A549 (cell line): ENCODE results near the gene DMRT1. TPM values are rescaled to one million over a fixed set of nuclear protein-coding genes. Genes with fewer than 3 reads are reported as not detected.

Experiments used
- ATAC-seq, 2 experiments: fragments of 200-7000 bp in 1 of 2; fragments of >200 bp in 1 of 2; cut with Nextera tagmentation in 1 of 2; cut with Tn5 transposase in 1 of 2; 3 replicates each; pipeline versions ENCODE4 v1.8.0 to v1.9.1; 2018 to 2020; ENCODE audit warnings: mild to moderate bottlenecking in 1 of 2, moderate library complexity in 1 of 2
- CTCF ChIA-PET: fragments of 300-600 bp; sonication (Branson Sonifier 250); formaldehyde crosslinking; extraction: SDS; loops from one replicate; lab custom pipeline; 2021; ENCODE audit warnings: antibody characterized with exemption, inconsistent platforms; lab: Yijun Ruan, JAX
- POLR2A ChIA-PET: fragments of 350-600 bp; formaldehyde crosslinking; extraction: SDS; loops from one replicate; lab custom pipeline; 2021; ENCODE audit warnings: antibody characterized with exemption, inconsistent platforms; lab: Yijun Ruan, JAX
- DNase-seq, 2 experiments: peaks; one replicate each; pipeline versions ENCODE4 v3.0.0 to v3.0.0-alpha.2; 2011 to 2016; ENCODE audit warnings: low read depth in 1 of 2, low spot score in 1 of 2
- FAIRE-seq: peaks from 2 replicates; lab custom pipeline; 2011; peaks lifted over from hg19 to GRCh38; lab: Jason Lieb, UNC
- H3K27ac ChIP-seq, 2 experiments: fragments of >200 bp; sonication (Bioruptor Twin); formaldehyde crosslinking; 3 replicates each; pipeline ENCODE4 v1.5.1; 2016 to 2017
- H3K4me1 ChIP-seq: fragments of >200 bp; sonication (Bioruptor Twin); formaldehyde crosslinking; 3 replicates; pipeline ENCODE4 v1.6.1; 2016
- H3K4me2 ChIP-seq: fragments of >200 bp; sonication (Bioruptor Twin); formaldehyde crosslinking; 3 replicates; pipeline ENCODE4 v1.6.1; 2016
- H3K4me3 ChIP-seq: fragments of >200 bp; sonication (Bioruptor Twin); formaldehyde crosslinking; 3 replicates; pipeline ENCODE4 v1.5.1; 2016
- H3K9me3 ChIP-seq: fragments of >200 bp; sonication (Bioruptor Twin); formaldehyde crosslinking; 3 replicates; pipeline ENCODE4 v1.6.1; 2016
- BHLHE40 ChIP-seq: IDR thresholded peaks from 2 replicates; pipeline ENCODE4 v1.6.1; 2012; ENCODE audit warnings: low read depth, low read length, inconsistent platforms
- CBX8 ChIP-seq: fragments of 200-600 bp; sonication (generic); IDR thresholded peaks from 2 replicates; pipeline ENCODE4 v1.6.1; 2016
- EHMT2 ChIP-seq: fragments of 200-600 bp; sonication (generic); IDR thresholded peaks from 2 replicates; pipeline ENCODE4 v1.6.1; 2016; ENCODE audit warnings: antibody characterized with exemption, low read depth, mild to moderate bottlenecking, moderate library complexity
- ESRRA ChIP-seq: fragments of 150-350 bp; IDR thresholded peaks from 2 replicates; pipeline ENCODE4 v1.6.1; 2014; ENCODE audit warnings: mild to moderate bottlenecking, low read length, borderline replicate concordance
- FOSL2 ChIP-seq, 2 experiments: fragments of 450-650 bp in 1 of 2; fragments of >200 bp in 1 of 2; sonication (Bioruptor Twin) in 1 of 2; formaldehyde crosslinking; IDR thresholded peaks; 2 replicates each; pipeline versions ENCODE4 v1.5.0 to v1.6.1; 2016 to 2020; ENCODE audit warnings: mild to moderate bottlenecking in 1 of 2, moderate library complexity in 1 of 2
- FOXS1 ChIP-seq: fragments of 250-450 bp; sonication (Bioruptor Pico); IDR thresholded peaks from 2 replicates; pipeline ENCODE4 v1.5.0; 2020; ENCODE audit warnings: mild to moderate bottlenecking, moderate library complexity
- JUN ChIP-seq, 2 experiments: fragments of >200 bp; sonication (Bioruptor Twin); formaldehyde crosslinking; IDR thresholded peaks; 2 replicates in 1 of 2; 3 replicates in 1 of 2; pipeline ENCODE4 v1.6.1; 2016 to 2017
- KDM1A ChIP-seq: fragments of 200-600 bp; sonication (generic); IDR thresholded peaks from 2 replicates; pipeline ENCODE4 v1.6.1; 2016; ENCODE audit warnings: low read depth, mild to moderate bottlenecking
- KDM5A ChIP-seq: fragments of 200-600 bp; sonication (generic); IDR thresholded peaks from 2 replicates; pipeline ENCODE4 v1.6.1; 2016; ENCODE audit warnings: antibody characterized with exemption, mild to moderate bottlenecking
- MAFK ChIP-seq: fragments of 450-650 bp; IDR thresholded peaks from 2 replicates; pipeline ENCODE4 v1.6.1; 2014; ENCODE audit not compliant: partially characterized antibody
- MAZ ChIP-seq: fragments of 150-350 bp; IDR thresholded peaks from 2 replicates; pipeline ENCODE4 v1.6.1; 2014; ENCODE audit warnings: antibody characterized with exemption, low read depth, low read length, borderline replicate concordance
- NPAS2 ChIP-seq: fragments of 250-450 bp; sonication (Bioruptor Pico); IDR thresholded peaks from 2 replicates; pipeline ENCODE4 v1.8.0; 2022; ENCODE audit warnings: mild to moderate bottlenecking, moderate library complexity, borderline replicate concordance
- PBX3 ChIP-seq: IDR thresholded peaks from 2 replicates; pipeline ENCODE4 v1.6.1; 2012
- WGBS: methylation state at CpG from one replicate; pipeline ENCODE4 v1.1.6; 2017; ENCODE audit errors: missing lambda C conversion rate; 5-methylcytosine and 5-hydroxymethylcytosine counted together
- polyA plus RNA-seq, 4 experiments: library from polyadenylated mRNA; depleted of rRNA in 3 of 4; stranded (reverse); fragments of >200 nt; fragmentation: RNase III in 1 of 4; extraction: RNeasy Plus Mini Kit Qiagen cat#74134 plus additional on column Dnase treatment in 1 of 4; gene quantifications; 2 replicates in 3 of 4; 3 replicates in 1 of 4; pipeline ENCODE4 v1.2.3, GENCODE V29; 2011 to 2017
- TF ChIP-seq, protein P1 (sequence below): fragments of >200 bp; sonication (Bioruptor Twin); formaldehyde crosslinking; IDR thresholded peaks from 3 replicates; pipeline ENCODE4 v1.6.1; 2016

The DMRT1 gene
- polyA plus RNA-seq, 2 of the 4 experiments (the other 2 are of a cell fraction) = not detected

GRCh38 chr9:967903-968641 is 126.6 kb downstream of the DMRT1 start:
- 3% methylated on average over 15 of the region's 15 CpGs for WGBS
- no peak for FAIRE-seq
- Histone ChIP-seq H3K9me3 (peaks cover 3% of the 10 kb centered on the region; the same call in 1 of the 3 replicates), H3K4me1 (no peaks in the 10 kb centered on the region), H3K4me3 (no peak overlapping the region), H3K27ac (no peak overlapping the region), H3K4me2 (peak overlapping the region; percentile 33)
- no peak for DNase-seq
- ATAC-seq = peak in 1 of 2 experiments; percentile 55; a peak in 3 of 6 replicates
- CTCF ChIA-PET = no interaction called here
- TF ChIP-seq JUN (IDR thresholded peaks at IDR 0.05) (no peak), MAZ (no peak), EHMT2 (no peak), PBX3 (no peak), FOSL2 (IDR thresholded peaks at IDR 0.05) (no peak), FOSL2 (CRISPR knock-in tag; IDR thresholded peaks at IDR 0.05) (no peak), KDM1A (no peak)
- TF ChIP-seq, protein P1, sequence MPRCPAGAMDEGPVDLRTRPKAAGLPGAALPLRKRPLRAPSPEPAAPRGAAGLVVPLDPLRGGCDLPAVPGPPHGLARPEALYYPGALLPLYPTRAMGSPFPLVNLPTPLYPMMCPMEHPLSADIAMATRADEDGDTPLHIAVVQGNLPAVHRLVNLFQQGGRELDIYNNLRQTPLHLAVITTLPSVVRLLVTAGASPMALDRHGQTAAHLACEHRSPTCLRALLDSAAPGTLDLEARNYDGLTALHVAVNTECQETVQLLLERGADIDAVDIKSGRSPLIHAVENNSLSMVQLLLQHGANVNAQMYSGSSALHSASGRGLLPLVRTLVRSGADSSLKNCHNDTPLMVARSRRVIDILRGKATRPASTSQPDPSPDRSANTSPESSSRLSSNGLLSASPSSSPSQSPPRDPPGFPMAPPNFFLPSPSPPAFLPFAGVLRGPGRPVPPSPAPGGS = no peak
- POLR2A ChIA-PET = no interaction called here

DNA sequence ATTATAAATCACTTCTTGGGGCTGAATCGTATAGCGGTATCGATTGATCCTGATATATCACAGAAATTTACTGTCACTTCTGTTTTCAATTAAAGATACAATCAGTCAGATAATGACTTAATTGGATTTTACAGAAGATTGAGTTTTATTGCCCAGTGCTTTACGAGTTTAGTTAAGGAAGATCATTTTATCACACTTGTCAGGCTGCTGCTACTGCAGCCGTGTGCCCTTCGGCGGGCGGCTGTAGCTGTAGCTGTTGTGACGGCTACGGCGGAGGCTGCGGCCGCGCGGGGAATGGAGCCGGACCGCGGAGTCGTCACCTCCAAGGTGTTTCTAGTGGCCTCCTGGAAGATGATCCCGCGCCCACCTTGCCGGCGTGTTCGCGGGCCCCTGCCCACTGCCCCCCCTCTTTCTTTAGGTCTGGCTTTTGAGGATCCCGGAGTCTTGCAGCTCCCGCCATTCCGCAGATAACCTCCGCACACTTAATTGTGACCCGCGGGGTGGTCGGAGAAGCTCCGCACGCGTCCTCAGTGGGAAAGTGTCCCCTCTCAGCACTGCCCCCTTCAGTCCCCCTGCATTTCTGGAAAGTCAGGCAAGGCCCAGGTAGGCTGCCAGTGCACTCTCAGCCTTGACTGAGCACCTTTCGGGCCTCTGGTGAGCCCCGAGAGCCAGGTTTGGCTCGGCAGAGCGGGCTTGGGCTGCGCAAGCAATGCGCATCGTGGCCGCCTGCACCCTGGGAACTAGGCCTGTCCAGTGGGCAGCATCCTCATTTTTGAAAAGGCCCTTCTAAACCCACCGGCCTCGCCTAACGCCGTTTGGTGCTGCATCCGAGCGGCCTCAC is 128.0 kb downstream of the DMRT1 start:
- Histone ChIP-seq H3K9me3 (peaks cover 3% of the 10 kb centered on the region; the same call in 1 of the 3 replicates), H3K27ac (no peak overlapping the region), H3K4me2 (no peak overlapping the region), H3K4me1 (no peaks in the 10 kb centered on the region), H3K4me3 (no peak overlapping the region)
- DNase-seq (no peak), ATAC-seq (no peak; a peak in 2 of 6 replicates), FAIRE-seq (no peak)
- WGBS = 67% methylated on average over 37 of the region's 49 CpGs
- TF ChIP-seq MAFK = no peak
- no peak for TF ChIP-seq BHLHE40
- TF ChIP-seq CBX8 = no peak
- TF ChIP-seq KDM5A = no peak
- TF ChIP-seq KDM1A = no peak
- TF ChIP-seq ESRRA = no peak
- POLR2A ChIA-PET = no interaction called here
- CTCF ChIA-PET = interaction anchor here (0.5 kb wide), 2 partner anchors 194 to 659 kb away, joined by 3 read pairs; no protein-coding TSS in a partner anchor

DNA sequence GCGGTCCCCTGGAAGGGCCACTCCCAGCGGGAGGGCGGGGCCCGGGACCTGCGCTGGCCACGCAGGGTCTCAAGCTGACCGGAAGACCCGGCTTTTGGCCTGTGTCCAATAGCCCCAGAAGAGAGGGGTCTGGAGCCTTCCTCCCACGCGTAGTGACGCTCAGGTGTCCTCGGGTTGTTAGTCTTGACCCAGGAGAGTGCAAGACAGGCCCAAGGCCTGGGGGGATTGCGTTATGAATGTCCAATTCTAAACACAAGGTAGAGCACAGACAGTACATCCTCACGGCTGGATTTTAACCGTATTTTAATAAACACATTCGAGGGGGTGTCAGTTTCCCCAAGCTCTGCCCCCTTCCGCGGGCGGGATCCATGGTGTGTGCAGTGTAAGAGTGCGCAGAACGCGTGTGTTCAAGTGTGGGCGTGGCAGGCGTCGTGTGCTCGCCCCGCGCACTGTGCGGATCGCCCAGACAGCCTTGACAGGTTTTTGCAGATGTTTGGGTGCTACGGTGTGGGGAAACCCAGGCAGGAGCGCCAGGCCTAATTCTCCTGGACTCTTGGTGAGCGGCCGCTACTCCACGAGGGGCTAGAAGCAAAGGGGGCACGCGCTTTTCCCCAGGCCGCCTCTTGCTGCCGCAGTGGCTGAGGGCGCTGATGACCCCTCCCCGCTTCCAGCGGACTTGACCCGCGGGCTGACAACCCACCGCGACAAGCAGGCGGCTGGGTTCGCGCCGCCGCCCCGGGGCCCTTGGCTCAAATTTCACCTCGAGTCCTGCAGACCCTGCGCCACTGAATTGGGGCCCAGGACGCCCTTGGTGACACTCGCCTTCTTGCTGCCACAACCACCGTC is 128.9 kb downstream of the DMRT1 start:
- Histone ChIP-seq H3K4me2 (no peak overlapping the region), H3K9me3 (peaks cover 3% of the 10 kb centered on the region; the same call in 1 of the 3 replicates), H3K4me1 (no peaks in the 10 kb centered on the region), H3K27ac (no peak overlapping the region), H3K4me3 (no peak overlapping the region)
- ATAC-seq (no peak), DNase-seq (no peak), FAIRE-seq (no peak)
- POLR2A ChIA-PET = no interaction called here
- no peak for TF ChIP-seq FOXS1 (CRISPR knock-in tag)
- no peak for TF ChIP-seq NPAS2
- TF ChIP-seq EHMT2 = no peak
- TF ChIP-seq KDM5A = no peak
- CTCF ChIA-PET = interaction anchor here (0.5 to 1.2 kb wide), 3 partner anchors 35 to 660 kb away, joined by 3 read pairs; no protein-coding TSS in a partner anchor
- WGBS = 47% methylated on average over 38 of the region's 57 CpGs
